ENCODE data around the gene LRBA. TPM values are rescaled to one million over a fixed set of nuclear protein-coding genes. Genes with fewer than 3 reads are reported as not detected.
"Not testable (repeated sequence)": the region's sequence is repeated elsewhere in the genome, so short reads cannot be mapped to it uniquely, and the experiment has no call there.

The LRBA gene
- total RNA-seq, 1 experiment from 2014 or later: 69.1 TPM

DNA sequence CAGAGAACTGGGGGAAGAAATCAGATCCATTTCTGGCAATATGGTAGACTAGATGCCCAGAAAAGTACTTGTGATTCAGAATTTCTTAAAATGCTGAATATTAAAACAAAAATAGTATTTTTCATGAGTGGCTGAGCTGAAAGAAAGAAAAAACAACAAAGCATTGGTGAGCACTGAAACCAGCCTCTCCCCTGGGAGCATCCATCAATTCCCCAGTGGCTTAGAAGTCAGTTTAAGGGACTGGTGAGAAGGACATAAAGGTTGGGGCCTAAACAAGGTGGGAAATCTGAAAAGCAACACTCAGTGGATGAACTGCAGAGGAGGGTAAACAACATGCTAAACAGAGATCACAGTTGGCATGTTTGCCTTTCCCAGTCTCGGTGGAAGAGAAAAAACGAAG lies 20.4 kb downstream of the LRBA start (continued):
- TF ChIP-seq, protein P1, sequence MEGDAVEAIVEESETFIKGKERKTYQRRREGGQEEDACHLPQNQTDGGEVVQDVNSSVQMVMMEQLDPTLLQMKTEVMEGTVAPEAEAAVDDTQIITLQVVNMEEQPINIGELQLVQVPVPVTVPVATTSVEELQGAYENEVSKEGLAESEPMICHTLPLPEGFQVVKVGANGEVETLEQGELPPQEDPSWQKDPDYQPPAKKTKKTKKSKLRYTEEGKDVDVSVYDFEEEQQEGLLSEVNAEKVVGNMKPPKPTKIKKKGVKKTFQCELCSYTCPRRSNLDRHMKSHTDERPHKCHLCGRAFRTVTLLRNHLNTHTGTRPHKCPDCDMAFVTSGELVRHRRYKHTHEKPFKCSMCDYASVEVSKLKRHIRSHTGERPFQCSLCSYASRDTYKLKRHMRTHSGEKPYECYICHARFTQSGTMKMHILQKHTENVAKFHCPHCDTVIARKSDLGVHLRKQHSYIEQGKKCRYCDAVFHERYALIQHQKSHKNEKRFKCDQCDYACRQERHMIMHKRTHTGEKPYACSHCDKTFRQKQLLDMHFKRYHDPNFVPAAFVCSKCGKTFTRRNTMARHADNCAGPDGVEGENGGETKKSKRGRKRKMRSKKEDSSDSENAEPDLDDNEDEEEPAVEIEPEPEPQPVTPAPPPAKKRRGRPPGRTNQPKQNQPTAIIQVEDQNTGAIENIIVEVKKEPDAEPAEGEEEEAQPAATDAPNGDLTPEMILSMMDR (IDR thresholded peaks at IDR 0.05): no peak
- TF ChIP-seq, protein P2, sequence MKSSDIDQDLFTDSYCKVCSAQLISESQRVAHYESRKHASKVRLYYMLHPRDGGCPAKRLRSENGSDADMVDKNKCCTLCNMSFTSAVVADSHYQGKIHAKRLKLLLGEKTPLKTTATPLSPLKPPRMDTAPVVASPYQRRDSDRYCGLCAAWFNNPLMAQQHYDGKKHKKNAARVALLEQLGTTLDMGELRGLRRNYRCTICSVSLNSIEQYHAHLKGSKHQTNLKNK (CRISPR knock-in tag; IDR thresholded peaks at IDR 0.05): no peak
- TF ChIP-seq NR3C1 (CRISPR knock-in tag; conservative IDR thresholded peaks at IDR 0.05; ENCODE audit: low read depth): no peak
- no peak for TF ChIP-seq ZNF317 (CRISPR knock-in tag; IDR thresholded peaks at IDR 0.05; ENCODE audit: borderline replicate concordance, low read depth)
- no peak for TF ChIP-seq ZNF423 (CRISPR knock-in tag; IDR thresholded peaks at IDR 0.05)
- TF ChIP-seq FOXK1 (CRISPR knock-in tag; IDR thresholded peaks at IDR 0.05): no peak
- TF ChIP-seq, protein P3, sequence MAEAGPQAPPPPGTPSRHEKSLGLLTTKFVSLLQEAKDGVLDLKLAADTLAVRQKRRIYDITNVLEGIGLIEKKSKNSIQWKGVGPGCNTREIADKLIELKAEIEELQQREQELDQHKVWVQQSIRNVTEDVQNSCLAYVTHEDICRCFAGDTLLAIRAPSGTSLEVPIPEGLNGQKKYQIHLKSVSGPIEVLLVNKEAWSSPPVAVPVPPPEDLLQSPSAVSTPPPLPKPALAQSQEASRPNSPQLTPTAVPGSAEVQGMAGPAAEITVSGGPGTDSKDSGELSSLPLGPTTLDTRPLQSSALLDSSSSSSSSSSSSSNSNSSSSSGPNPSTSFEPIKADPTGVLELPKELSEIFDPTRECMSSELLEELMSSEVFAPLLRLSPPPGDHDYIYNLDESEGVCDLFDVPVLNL (CRISPR knock-in tag; IDR thresholded peaks at IDR 0.05; ENCODE audit: borderline replicate concordance, low read depth): no peak
- TF ChIP-seq PRRX2 (CRISPR knock-in tag; IDR thresholded peaks at IDR 0.05): no peak
- TF ChIP-seq ZNF121 (CRISPR knock-in tag; IDR thresholded peaks at IDR 0.05): no peak
- TF ChIP-seq, protein P4, sequence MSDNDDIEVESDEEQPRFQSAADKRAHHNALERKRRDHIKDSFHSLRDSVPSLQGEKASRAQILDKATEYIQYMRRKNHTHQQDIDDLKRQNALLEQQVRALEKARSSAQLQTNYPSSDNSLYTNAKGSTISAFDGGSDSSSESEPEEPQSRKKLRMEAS (CRISPR knock-in tag; IDR thresholded peaks at IDR 0.05): no peak
- TF ChIP-seq, protein P5, sequence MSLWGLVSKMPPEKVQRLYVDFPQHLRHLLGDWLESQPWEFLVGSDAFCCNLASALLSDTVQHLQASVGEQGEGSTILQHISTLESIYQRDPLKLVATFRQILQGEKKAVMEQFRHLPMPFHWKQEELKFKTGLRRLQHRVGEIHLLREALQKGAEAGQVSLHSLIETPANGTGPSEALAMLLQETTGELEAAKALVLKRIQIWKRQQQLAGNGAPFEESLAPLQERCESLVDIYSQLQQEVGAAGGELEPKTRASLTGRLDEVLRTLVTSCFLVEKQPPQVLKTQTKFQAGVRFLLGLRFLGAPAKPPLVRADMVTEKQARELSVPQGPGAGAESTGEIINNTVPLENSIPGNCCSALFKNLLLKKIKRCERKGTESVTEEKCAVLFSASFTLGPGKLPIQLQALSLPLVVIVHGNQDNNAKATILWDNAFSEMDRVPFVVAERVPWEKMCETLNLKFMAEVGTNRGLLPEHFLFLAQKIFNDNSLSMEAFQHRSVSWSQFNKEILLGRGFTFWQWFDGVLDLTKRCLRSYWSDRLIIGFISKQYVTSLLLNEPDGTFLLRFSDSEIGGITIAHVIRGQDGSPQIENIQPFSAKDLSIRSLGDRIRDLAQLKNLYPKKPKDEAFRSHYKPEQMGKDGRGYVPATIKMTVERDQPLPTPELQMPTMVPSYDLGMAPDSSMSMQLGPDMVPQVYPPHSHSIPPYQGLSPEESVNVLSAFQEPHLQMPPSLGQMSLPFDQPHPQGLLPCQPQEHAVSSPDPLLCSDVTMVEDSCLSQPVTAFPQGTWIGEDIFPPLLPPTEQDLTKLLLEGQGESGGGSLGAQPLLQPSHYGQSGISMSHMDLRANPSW (CRISPR knock-in tag; conservative IDR thresholded peaks at IDR 0.05; ENCODE audit: low read depth): no peak
- no peak for TF ChIP-seq ELF4 (CRISPR knock-in tag; IDR thresholded peaks at IDR 0.05; ENCODE audit: low read depth)

DNA sequence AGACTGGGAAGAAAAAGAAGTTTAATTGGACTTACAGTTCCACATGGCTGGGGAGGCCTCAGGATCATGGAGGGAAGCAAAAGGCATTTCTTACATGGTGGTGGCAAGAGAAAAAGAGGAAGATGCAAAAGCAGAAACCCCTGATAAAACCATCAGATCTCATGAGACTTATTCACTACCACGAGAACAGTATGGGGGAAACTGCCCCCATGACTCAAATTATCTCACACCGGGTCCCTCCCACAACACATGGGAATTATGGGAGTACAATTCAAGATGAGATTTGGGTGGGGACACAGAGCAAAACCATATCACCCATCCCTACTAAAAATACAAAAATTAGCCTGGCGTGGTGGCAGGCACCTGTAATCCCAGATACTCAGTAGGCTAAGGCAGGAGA lies 21.5 kb downstream of the LRBA start:
- H3K4me3 Mint-ChIP-seq; ATAC-seq; H3K27me3 Mint-ChIP-seq (ENCODE audit: low read depth); H3K27ac Mint-ChIP-seq; H3K36me3 Mint-ChIP-seq; POLR2A ChIA-PET; CTCF ChIA-PET; H3K9me3 Mint-ChIP-seq; DNase-seq (ENCODE audit: low spot score): not testable (repeated sequence)
- peaks cover 18% of the 10 kb centered on the region for H3K4me1 Mint-ChIP-seq

DNA sequence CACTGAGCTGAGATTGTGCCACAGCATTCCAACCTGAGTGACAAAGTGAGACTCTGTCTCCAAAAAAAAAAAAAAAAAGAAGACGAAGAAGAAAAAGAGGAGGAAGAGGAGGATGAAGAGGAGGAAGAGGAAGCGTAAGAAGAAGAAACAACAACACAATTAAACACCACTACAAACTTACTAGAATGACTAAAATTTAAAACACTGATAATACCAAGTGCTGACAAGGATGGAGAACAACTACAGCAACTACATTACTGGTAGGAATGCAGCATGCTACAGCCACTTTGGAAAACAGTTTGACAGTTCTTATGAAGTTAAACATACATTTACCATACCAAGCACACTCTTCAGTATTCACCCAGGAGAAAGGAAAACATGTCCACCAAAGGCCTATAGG lies 24.1 kb downstream of the LRBA start:
- ATAC-seq (no peak), DNase-seq (ENCODE audit: low spot score) (no peak)
- no peaks in the 10 kb centered on the region for H3K9me3 Mint-ChIP-seq
- H3K27me3 Mint-ChIP-seq (ENCODE audit: low read depth): no peaks in the 10 kb centered on the region
- POLR2A ChIA-PET: no interaction called here
- CTCF ChIA-PET: interaction anchor here (1.4 kb wide), 1 partner anchor 30 kb away, joined by 5 read pairs; no protein-coding TSS in a partner anchor
- peaks cover 28% of the 10 kb centered on the region for H3K4me1 Mint-ChIP-seq
- H3K4me3 Mint-ChIP-seq: no peak overlapping the region
- TF ChIP-seq RORB (CRISPR knock-in tag; IDR thresholded peaks at IDR 0.05): no peak
- no peak for TF ChIP-seq CREB1 (CRISPR knock-in tag; IDR thresholded peaks at IDR 0.05)
- no peak for TF ChIP-seq FOXP1 (CRISPR knock-in tag; IDR thresholded peaks at IDR 0.05; ENCODE audit: borderline replicate concordance)
- H3K27ac Mint-ChIP-seq: no peak overlapping the region
- peaks cover 2% of the 10 kb centered on the region; the same call in 1 of the 2 replicates for H3K36me3 Mint-ChIP-seq

DNA sequence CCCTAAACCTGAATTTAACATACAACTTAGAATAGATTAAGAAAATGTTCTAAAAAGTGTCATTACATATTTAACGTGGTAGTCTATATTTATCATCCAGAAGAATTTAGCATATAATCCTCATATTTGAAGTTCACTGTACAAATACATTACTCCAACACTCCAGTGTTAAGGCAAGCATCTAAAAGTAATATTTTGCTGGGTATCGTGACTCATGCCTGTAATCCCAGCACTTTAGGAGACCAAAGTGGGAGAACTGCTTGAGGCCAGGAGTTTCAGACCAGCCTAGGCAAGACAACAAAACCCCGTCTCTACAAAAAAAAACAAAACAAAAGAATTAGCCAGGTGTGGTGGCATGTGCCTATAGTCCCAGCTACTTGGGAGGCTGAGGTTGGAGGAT lies 24.8 kb downstream of the LRBA start:
- Mint-ChIP-seq H3K36me3 (peaks cover 2% of the 10 kb centered on the region; the same call in 1 of the 2 replicates), H3K27me3 (ENCODE audit: low read depth) (no peaks in the 10 kb centered on the region), H3K4me3 (no peak overlapping the region), H3K9me3 (no peaks in the 10 kb centered on the region), H3K27ac (no peak overlapping the region), H3K4me1 (peaks cover 23% of the 10 kb centered on the region)
- TF ChIP-seq, protein P4 (CRISPR knock-in tag; IDR thresholded peaks at IDR 0.05): no peak
- TF ChIP-seq EMX1 (CRISPR knock-in tag; IDR thresholded peaks at IDR 0.05): no peak
- TF ChIP-seq, protein P1 (IDR thresholded peaks at IDR 0.05): no peak
- POLR2A ChIA-PET: no interaction called here
- DNase-seq (ENCODE audit: low spot score) (no peak), ATAC-seq (no peak)
- CTCF ChIA-PET: interaction anchor here (1.4 kb wide), 1 partner anchor 29 kb away, joined by 5 read pairs; no protein-coding TSS in a partner anchor
